PC-9 (cell line): ENCODE data around the gene ADAMTS15. TPM values are rescaled to one million over a fixed set of nuclear protein-coding genes. Genes with fewer than 3 reads are reported as not detected.
A peak's percentile ranks its signal among the peaks of the same experiment; 100 is the strongest.

ENCODE experiments used
- BruUV-seq: library from RNA; stranded (reverse); fragments of 400-500 nt; replicated peaks from 2 replicates; lab custom pipeline; 2021; lab: Mats Ljungman, UMichigan
- CTCF ChIA-PET: fragments of 300-600 bp; sonication (Branson Sonifier 250); formaldehyde crosslinking; loops from one replicate; lab custom pipeline; 2022; ENCODE audit warnings: antibody characterized with exemption; lab: Charles Lee
- POLR2A ChIA-PET: fragments of 300-600 bp; sonication (Branson Sonifier 250); formaldehyde crosslinking; loops from one replicate; lab custom pipeline; 2022; ENCODE audit warnings: antibody characterized with exemption; ENCODE audit not compliant: unreplicated experiment; lab: Charles Lee
- DNase-seq, 2 experiments: peaks; one replicate each; pipeline versions ENCODE4 v3.0.0 to v3.0.0-alpha.2; 2015 to 2022; ENCODE audit warnings: mixed read lengths in 1 of 2
- H2AFZ ChIP-seq: fragments of 200-600 bp; sonication (generic); 2 replicates; pipeline ENCODE4 v1.8.1; 2017; ENCODE audit warnings: antibody characterized with exemption
- H3F3A ChIP-seq: fragments of 200-600 bp; sonication (generic); 2 replicates; pipeline ENCODE4 v1.8.1; 2017; ENCODE audit warnings: antibody characterized with exemption, mild to moderate bottlenecking, low read depth; ENCODE audit not compliant: insufficient read depth
- H3K27ac ChIP-seq: fragments of 200-600 bp; sonication (generic); 2 replicates; pipeline ENCODE4 v1.6.1; 2016; ENCODE audit warnings: mixed run types
- H3K27me3 ChIP-seq: fragments of 200-600 bp; sonication (generic); 2 replicates; pipeline ENCODE4 v1.6.1; 2016; ENCODE audit warnings: low read depth, mixed run types; ENCODE audit not compliant: insufficient read depth
- H3K36me3 ChIP-seq: fragments of 200-600 bp; sonication (generic); 2 replicates; pipeline ENCODE4 v1.6.1; 2016; ENCODE audit warnings: low read depth, mixed run types
- H3K4me1 ChIP-seq: fragments of 200-600 bp; sonication (generic); replicated peaks from 2 replicates; pipeline ENCODE4 v1.6.1; 2016; ENCODE audit warnings: mixed run types; ENCODE audit not compliant: insufficient read depth
- H3K4me2 ChIP-seq: fragments of 200-600 bp; sonication (generic); 2 replicates; pipeline ENCODE4 v1.6.1; 2017; ENCODE audit warnings: mixed run types
- H3K4me3 ChIP-seq: fragments of 200-600 bp; sonication (generic); 2 replicates; pipeline ENCODE4 v1.6.1; 2016; ENCODE audit warnings: mixed run types
- H3K79me2 ChIP-seq: fragments of 200-600 bp; sonication (generic); 2 replicates; pipeline ENCODE4 v1.6.1; 2017; ENCODE audit warnings: low read depth, mixed run types
- H3K9me2 ChIP-seq: fragments of 200-600 bp; sonication (generic); 2 replicates; pipeline ENCODE4 v1.8.1; 2017; ENCODE audit warnings: mild to moderate bottlenecking; ENCODE audit not compliant: insufficient read depth
- H3K9me3 ChIP-seq: fragments of 200-600 bp; sonication (generic); 2 replicates; pipeline ENCODE4 v1.8.1; 2016; ENCODE audit warnings: low read depth; ENCODE audit not compliant: insufficient read depth
- H4K20me1 ChIP-seq: fragments of 200-600 bp; sonication (generic); 2 replicates; pipeline ENCODE4 v1.8.1; 2017; ENCODE audit not compliant: insufficient read depth
- EZH2 ChIP-seq: fragments of 200-600 bp; sonication (generic); IDR thresholded peaks from 2 replicates; pipeline ENCODE4 v1.8.0; 2017; ENCODE audit warnings: antibody characterized with exemption, low read depth
- intact Hi-C: fragments of 100-400 bp; cut with micrococcal nuclease; formaldehyde crosslinking; loops from one replicate; pipeline ENCODE4 v1.10.0; 2022; ENCODE audit not compliant: unreplicated experiment
- total RNA-seq: library from RNA; stranded (reverse); gene quantifications from 2 replicates; pipeline ENCODE4 v1.2.3, GENCODE V29; 2021
- TF ChIP-seq, protein P1 (sequence below): fragments of 200-600 bp; sonication (generic); conservative IDR thresholded peaks from 2 replicates; pipeline ENCODE4 v1.6.1; 2017; ENCODE audit warnings: mixed run types, antibody characterized with exemption, mild to moderate bottlenecking, moderate library complexity

Gene ADAMTS15
- total RNA-seq, 1 experiment from 2014 or later = 2.2 TPM

DNA sequence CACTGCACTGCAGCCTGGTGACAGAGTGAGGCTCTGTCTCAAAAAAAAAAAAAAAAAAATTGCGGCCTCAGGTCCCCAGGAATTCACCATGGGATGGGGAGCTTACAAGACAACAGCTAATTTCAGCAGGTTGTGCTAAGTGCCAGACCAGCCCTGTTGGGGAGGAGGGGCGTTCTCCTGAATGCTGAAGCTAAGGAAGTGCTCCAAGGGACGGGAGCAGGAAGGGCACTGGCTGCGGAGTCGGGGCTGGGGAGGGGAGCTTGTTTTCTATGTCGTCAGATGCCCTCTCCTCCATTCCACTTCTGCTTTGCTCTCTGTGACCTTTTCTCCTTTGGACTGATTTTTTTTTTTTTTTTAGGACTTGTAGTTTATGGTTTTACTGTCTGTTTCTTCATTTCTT, 4.5 kb downstream of the ADAMTS15 start:
- Histone ChIP-seq H3K9me2 (no peaks in the 10 kb centered on the region), H3F3A (peaks cover 10% of the 10 kb centered on the region; the same call in 1 of the 2 replicates), H3K27me3 (no peaks in the 10 kb centered on the region), H3K36me3 (no peaks in the 10 kb centered on the region), H3K9me3 (no peaks in the 10 kb centered on the region), H3K4me3 (no peak overlapping the region), H3K4me2 (no peak overlapping the region), H2AFZ (no peak overlapping the region), H4K20me1 (no peaks in the 10 kb centered on the region), H3K4me1 (peaks cover 34% of the 10 kb centered on the region), H3K27ac (no peak overlapping the region), H3K79me2 (peaks cover 23% of the 10 kb centered on the region)
- intact Hi-C loops = no loop called here
- TF ChIP-seq, protein P1, sequence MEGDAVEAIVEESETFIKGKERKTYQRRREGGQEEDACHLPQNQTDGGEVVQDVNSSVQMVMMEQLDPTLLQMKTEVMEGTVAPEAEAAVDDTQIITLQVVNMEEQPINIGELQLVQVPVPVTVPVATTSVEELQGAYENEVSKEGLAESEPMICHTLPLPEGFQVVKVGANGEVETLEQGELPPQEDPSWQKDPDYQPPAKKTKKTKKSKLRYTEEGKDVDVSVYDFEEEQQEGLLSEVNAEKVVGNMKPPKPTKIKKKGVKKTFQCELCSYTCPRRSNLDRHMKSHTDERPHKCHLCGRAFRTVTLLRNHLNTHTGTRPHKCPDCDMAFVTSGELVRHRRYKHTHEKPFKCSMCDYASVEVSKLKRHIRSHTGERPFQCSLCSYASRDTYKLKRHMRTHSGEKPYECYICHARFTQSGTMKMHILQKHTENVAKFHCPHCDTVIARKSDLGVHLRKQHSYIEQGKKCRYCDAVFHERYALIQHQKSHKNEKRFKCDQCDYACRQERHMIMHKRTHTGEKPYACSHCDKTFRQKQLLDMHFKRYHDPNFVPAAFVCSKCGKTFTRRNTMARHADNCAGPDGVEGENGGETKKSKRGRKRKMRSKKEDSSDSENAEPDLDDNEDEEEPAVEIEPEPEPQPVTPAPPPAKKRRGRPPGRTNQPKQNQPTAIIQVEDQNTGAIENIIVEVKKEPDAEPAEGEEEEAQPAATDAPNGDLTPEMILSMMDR = no peak
- TF ChIP-seq EZH2 = no peak
- ChIA-PET CTCF (interaction anchor here (0.6 kb wide), 1 partner anchor 406 kb away, joined by 4 read pairs; no protein-coding TSS in a partner anchor), POLR2A (no interaction called here)
- no TSS peak for BruUV-seq
- DNase-seq = no peak

DNA sequence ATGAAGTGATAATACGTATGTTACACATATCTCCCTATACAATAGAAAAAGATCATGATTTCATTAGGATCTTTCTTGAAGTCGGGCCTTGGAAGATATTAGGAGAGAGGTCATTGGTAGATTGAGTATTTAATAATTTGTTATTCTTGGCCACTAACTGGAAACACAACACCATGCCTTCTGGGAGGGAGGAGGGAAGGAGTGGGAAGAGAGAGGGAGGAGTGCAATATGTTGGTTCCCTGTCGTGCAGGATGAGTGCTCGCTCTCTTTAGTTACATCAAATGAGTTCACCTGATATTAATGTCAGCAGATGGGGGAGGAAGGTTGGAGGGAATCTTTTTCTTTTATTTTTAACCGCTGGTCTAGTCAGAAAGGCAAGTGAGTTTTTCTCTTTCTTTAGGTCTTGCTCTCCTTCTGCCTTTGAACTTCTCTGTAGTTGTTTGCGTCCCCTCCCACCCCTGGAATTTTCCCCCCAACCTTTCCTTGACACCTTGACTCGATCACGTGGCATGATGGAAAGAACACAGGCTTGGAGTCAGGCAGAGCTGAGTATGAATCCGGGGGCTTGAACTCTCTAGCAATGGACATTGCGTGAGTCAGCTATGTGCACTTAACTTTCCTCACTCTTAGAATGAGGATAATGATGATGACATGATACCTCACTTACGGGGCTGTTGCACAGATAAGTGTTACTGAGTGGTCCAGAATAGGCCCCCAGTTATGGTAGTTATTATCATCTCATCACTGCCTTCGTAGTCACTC, 6.2 kb downstream of the ADAMTS15 start:
- Histone ChIP-seq H2AFZ (no peak overlapping the region), H3K27ac (no peak overlapping the region), H3K4me1 (peaks cover 27% of the 10 kb centered on the region), H3K9me3 (no peaks in the 10 kb centered on the region), H3K36me3 (no peaks in the 10 kb centered on the region), H3K27me3 (no peaks in the 10 kb centered on the region), H3K4me3 (no peak overlapping the region), H3K79me2 (peaks cover 18% of the 10 kb centered on the region), H3K9me2 (no peaks in the 10 kb centered on the region), H3K4me2 (no peak overlapping the region), H3F3A (peaks cover 10% of the 10 kb centered on the region; the same call in 1 of the 2 replicates), H4K20me1 (no peaks in the 10 kb centered on the region)
- BruUV-seq = no TSS peak
- ChIA-PET POLR2A (no interaction called here), CTCF (no interaction called here)
- no peak for DNase-seq
- intact Hi-C loops = no loop called here
- TF ChIP-seq, protein P1 = no peak
- TF ChIP-seq EZH2 = no peak

DNA sequence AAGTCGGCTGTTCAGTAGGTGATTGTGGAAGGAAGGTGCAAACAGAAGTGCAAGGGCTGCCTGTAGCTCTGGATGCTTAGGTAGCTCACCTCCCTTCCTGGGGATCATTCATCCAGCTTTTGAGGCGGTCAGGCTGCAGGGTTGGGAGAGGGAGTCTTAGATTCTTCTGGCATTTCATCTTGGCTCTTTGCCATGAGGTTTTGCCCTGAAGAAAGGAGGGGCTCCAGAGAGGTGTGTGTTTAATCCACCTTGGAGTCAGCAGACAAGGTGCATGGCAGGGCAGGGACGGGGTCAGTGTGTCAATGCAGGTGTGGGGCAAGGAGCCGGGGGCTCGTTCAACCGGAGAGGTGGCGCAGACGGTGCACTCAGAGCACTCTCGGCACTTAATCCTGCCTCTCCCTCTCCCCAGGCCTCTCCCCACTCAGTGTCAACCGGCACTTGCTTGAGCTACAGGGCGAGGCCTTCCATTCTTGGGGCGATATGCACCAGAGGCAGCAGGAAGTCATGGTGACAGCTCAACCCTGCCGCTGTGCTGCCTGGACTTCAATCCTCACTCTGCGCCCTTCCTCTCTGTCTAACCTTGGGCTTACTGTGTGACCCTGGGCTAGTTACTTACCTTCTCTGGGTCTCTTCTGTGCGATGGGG, 7.2 kb downstream of the ADAMTS15 start:
- Histone ChIP-seq H3F3A (peaks cover 10% of the 10 kb centered on the region; the same call in 1 of the 2 replicates), H3K9me3 (no peaks in the 10 kb centered on the region), H3K79me2 (peaks cover 9% of the 10 kb centered on the region), H3K27ac (no peak overlapping the region), H3K9me2 (no peaks in the 10 kb centered on the region), H3K36me3 (no peaks in the 10 kb centered on the region), H3K27me3 (no peaks in the 10 kb centered on the region), H3K4me2 (no peak overlapping the region), H4K20me1 (no peaks in the 10 kb centered on the region), H2AFZ (no peak overlapping the region), H3K4me3 (no peak overlapping the region), H3K4me1 (peaks cover 18% of the 10 kb centered on the region)
- ChIA-PET POLR2A (interaction anchor here (0.7 kb wide), 1 partner anchor 446 kb away, joined by 5 read pairs; no protein-coding TSS in a partner anchor), CTCF (no interaction called here)
- peak in 1 of 2 experiments; percentile 51 for DNase-seq
- TF ChIP-seq, protein P1 = no peak
- no peak for TF ChIP-seq EZH2
- intact Hi-C loops = no loop called here
- no TSS peak for BruUV-seq
